ENCODE results near the gene TRMO. TPM values are rescaled to one million over a fixed set of nuclear protein-coding genes. Genes with fewer than 3 reads are reported as not detected.

TRMO gene
- total RNA-seq, 1 donor from 2014 or later: 27.7 TPM

GRCh38 chr9:97919217-97919813 is 3.0 kb downstream of the TRMO start:
- intact Hi-C loops (cut with DNase I): no loop called here
- Histone ChIP-seq H3K36me3 (peaks cover 0 to 5% of the 10 kb centered on the region in 2 donors), H3K9me3 (no peaks in the 10 kb centered on the region), H3K4me1 (peaks cover 33% of the 10 kb centered on the region), H3K27me3 (no peaks in the 10 kb centered on the region), H3K4me3 (no peak overlapping the region), H3K27ac (peak overlapping the region; percentile 5)
- no peak for TF ChIP-seq POLR2AphosphoS5 (IDR thresholded peaks at IDR 0.05; ENCODE audit: insufficient read depth in 1 of 2, low read depth in 1 of 2)
- no peak for TF ChIP-seq POLR2A (IDR thresholded peaks at IDR 0.05)
- TF ChIP-seq CTCF (IDR thresholded peaks at IDR 0.05): no peak
- DNase-seq (ENCODE audit: extremely low spot score in 2 of 2): no peak

GRCh38 chr9:97918611-97919010 is 3.7 kb downstream of the TRMO start:
- DNase-seq (ENCODE audit: extremely low spot score in 2 of 2): no peak
- Histone ChIP-seq H3K4me3 (no peak overlapping the region), H3K27me3 (no peaks in the 10 kb centered on the region), H3K27ac (no peak overlapping the region), H3K4me1 (peaks cover 33% of the 10 kb centered on the region), H3K9me3 (no peaks in the 10 kb centered on the region), H3K36me3 (peaks cover 0 to 9% of the 10 kb centered on the region in 2 donors)
- TF ChIP-seq POLR2A (IDR thresholded peaks at IDR 0.05) (no peak), CTCF (IDR thresholded peaks at IDR 0.05) (no peak), POLR2AphosphoS5 (IDR thresholded peaks at IDR 0.05; ENCODE audit: insufficient read depth in 1 of 2, low read depth in 1 of 2) (no peak)
- intact Hi-C loops (cut with DNase I): no loop called here

- Histone ChIP-seq H3K4me3 (no peak overlapping the region), H3K9me3 (no peaks in the 10 kb centered on the region), H3K27me3 (no peaks in the 10 kb centered on the region), H3K36me3 (peaks cover 0 to 58% of the 10 kb centered on the region in 2 donors), H3K4me1 (peaks cover 17% of the 10 kb centered on the region), H3K27ac (no peak overlapping the region)
- intact Hi-C loops (cut with DNase I): no loop called here
- no peak for TF ChIP-seq POLR2AphosphoS5 (IDR thresholded peaks at IDR 0.05; ENCODE audit: insufficient read depth in 1 of 2, low read depth in 1 of 2)
- no peak for TF ChIP-seq CTCF (IDR thresholded peaks at IDR 0.05)
- TF ChIP-seq POLR2A (IDR thresholded peaks at IDR 0.05): no peak
- DNase-seq (ENCODE audit: extremely low spot score in 2 of 2): no peak
These were observed 10.3 kb downstream of the TRMO start for GRCh38 chr9:97911970-97912369.

GRCh38 chr9:97911528-97911927 is 10.8 kb downstream of the TRMO start:
- H3K36me3 ChIP-seq: peaks cover 0 to 58% of the 10 kb centered on the region in 2 donors
- peaks cover 21% of the 10 kb centered on the region for H3K4me1 ChIP-seq
- no peaks in the 10 kb centered on the region for H3K9me3 ChIP-seq
- no peaks in the 10 kb centered on the region for H3K27me3 ChIP-seq
- H3K4me3 ChIP-seq: no peak overlapping the region
- TF ChIP-seq POLR2AphosphoS5 (IDR thresholded peaks at IDR 0.05; ENCODE audit: insufficient read depth in 1 of 2, low read depth in 1 of 2): no peak
- TF ChIP-seq POLR2A (IDR thresholded peaks at IDR 0.05): no peak
- no peak for TF ChIP-seq CTCF (IDR thresholded peaks at IDR 0.05)
- intact Hi-C loops (cut with DNase I): no loop called here
- H3K27ac ChIP-seq: no peak overlapping the region
- no peak for DNase-seq (ENCODE audit: extremely low spot score in 2 of 2)

- intact Hi-C loops (cut with DNase I): no loop called here
- no peak overlapping the region for H3K27ac ChIP-seq
- H3K4me1 ChIP-seq: peaks cover 26% of the 10 kb centered on the region
- no peaks in the 10 kb centered on the region for H3K9me3 ChIP-seq
- peaks cover 0 to 53% of the 10 kb centered on the region in 2 donors for H3K36me3 ChIP-seq
- no peak for DNase-seq (ENCODE audit: extremely low spot score in 2 of 2)
- no peak for TF ChIP-seq POLR2A (IDR thresholded peaks at IDR 0.05)
- peak in 1 of 2 donors; percentile 42 for TF ChIP-seq POLR2AphosphoS5 (IDR thresholded peaks at IDR 0.05; ENCODE audit: insufficient read depth in 1 of 2, low read depth in 1 of 2)
- TF ChIP-seq CTCF (IDR thresholded peaks at IDR 0.05): no peak
- H3K4me3 ChIP-seq: no peak overlapping the region
- no peaks in the 10 kb centered on the region for H3K27me3 ChIP-seq
These were observed 11.9 kb downstream of the TRMO start for GRCh38 chr9:97910357-97910756.

Measured in vagina (tissue), 2 donors.